GM12875 (cell line): ENCODE data around the gene MRE11.

Experiments used
- H3K4me3 ChIP-seq: one replicate; pipeline ENCODE4 v1.5.1; 2011; ENCODE audit warnings: low read depth, low read length, control low read depth
- CTCF ChIP-seq: IDR thresholded peaks from 2 replicates; pipeline ENCODE4 v1.5.1; 2011; ENCODE audit warnings: low read depth, mild to moderate bottlenecking, control low read depth, inconsistent platforms, low read length, moderate library complexity, borderline replicate concordance; ENCODE audit not compliant: insufficient read depth

The MRE11 gene

GRCh38 chr11:94452988-94453387 lies 40.7 kb downstream of the MRE11 start:
- no peak for TF ChIP-seq CTCF

DNA sequence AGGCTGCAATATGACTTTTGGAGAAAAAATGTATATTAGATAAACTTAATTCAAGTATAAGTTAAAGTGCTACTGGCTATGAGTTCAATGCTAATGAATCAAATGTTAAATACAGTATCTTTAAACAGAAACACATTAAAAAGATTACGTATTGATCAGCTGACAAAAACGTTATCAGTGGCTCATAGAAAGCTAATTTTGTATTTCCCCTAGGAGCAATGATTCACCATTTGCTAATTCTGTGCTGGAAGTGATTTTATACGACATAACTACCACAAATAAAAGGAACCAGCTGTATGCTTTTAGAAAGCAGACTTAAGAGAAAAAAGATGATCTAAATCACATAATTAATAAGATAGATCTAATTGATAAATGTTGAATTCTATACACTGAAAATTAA lies 43.6 kb downstream of the MRE11 start:
- no peak overlapping the region for H3K4me3 ChIP-seq
- TF ChIP-seq CTCF = no peak

More at GRCh38 chr11:94452988-94453387, 40.7 kb downstream of the MRE11 start:
- H3K4me3 ChIP-seq = no peak overlapping the region

- TF ChIP-seq CTCF = no peak
- H3K4me3 ChIP-seq = no peak overlapping the region
Observed at GRCh38 chr11:94449437-94449836, 44.2 kb downstream of the MRE11 start.

GRCh38 chr11:94449029-94449428 lies 44.6 kb downstream of the MRE11 start:
- H3K4me3 ChIP-seq = no peak overlapping the region

DNA sequence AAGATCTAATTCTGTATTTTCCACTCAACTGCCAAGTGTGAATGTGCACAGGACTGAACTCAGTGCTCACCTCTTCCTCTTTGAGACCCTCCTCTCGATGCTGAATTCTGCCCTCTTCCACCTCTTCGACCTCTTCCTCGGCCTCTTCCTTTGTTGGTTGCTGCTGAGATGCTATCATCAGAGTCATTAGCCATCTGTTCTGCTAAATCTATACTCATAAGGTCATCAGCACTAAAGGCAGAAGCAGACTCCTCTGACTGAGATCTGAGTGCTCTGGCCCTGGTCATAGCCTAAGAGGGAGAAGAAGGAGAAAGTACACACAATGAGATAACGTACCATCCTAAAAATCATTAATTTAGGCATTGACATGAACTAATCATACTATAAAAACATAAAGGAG lies 46.5 kb downstream of the MRE11 start:
- no peak overlapping the region for H3K4me3 ChIP-seq
- TF ChIP-seq CTCF = no peak

More at GRCh38 chr11:94449029-94449428, 44.6 kb downstream of the MRE11 start:
- no peak for TF ChIP-seq CTCF

- no peak for TF ChIP-seq CTCF
- no peak overlapping the region for H3K4me3 ChIP-seq
Observed at GRCh38 chr11:94445641-94446040, 48.0 kb downstream of the MRE11 start.

GRCh38 chr11:94433049-94433448 lies 60.6 kb downstream of the MRE11 start:
- H3K4me3 ChIP-seq = no peak overlapping the region
- no peak for TF ChIP-seq CTCF
